HepG2 (cell line): Measurements from ENCODE around the gene CPVL. TPM values are rescaled to one million over a fixed set of nuclear protein-coding genes. Genes with fewer than 3 reads are reported as not detected.

ENCODE experiments used
- HOMEZ ChIP-seq: IDR thresholded peaks from 2 replicates; pipeline ENCODE4 v1.6.1; 2016; ENCODE audit warnings: low read depth
- HOXD1 ChIP-seq: sonication (generic); formaldehyde crosslinking; IDR thresholded peaks from 2 replicates; pipeline ENCODE4 v1.5.0; 2020; ENCODE audit warnings: missing genetic modification reagents
- ISL2 ChIP-seq: sonication (generic); formaldehyde crosslinking; IDR thresholded peaks from 2 replicates; pipeline ENCODE4 v1.5.0; 2020; ENCODE audit warnings: missing genetic modification reagents
- KMT2B ChIP-seq: IDR thresholded peaks from 2 replicates; pipeline ENCODE4 v1.6.1; 2016; ENCODE audit warnings: missing genetic modification reagents, missing compliant biosample characterization
- LBX2 ChIP-seq: sonication (generic); formaldehyde crosslinking; IDR thresholded peaks from 2 replicates; pipeline ENCODE4 v1.5.0; 2020; ENCODE audit warnings: missing genetic modification reagents, mild to moderate bottlenecking, borderline replicate concordance
- MTA1 ChIP-seq: sonication (generic); formaldehyde crosslinking; IDR thresholded peaks from 2 replicates; pipeline ENCODE4 v1.4.0; 2020; ENCODE audit warnings: missing genetic modification reagents, mild to moderate bottlenecking, borderline replicate concordance
- MZF1 ChIP-seq: sonication (generic); formaldehyde crosslinking; IDR thresholded peaks from 2 replicates; pipeline ENCODE4 v1.8.1; 2023; ENCODE audit warnings: mild to moderate bottlenecking, missing genetic modification reagents, borderline replicate concordance
- NFYC ChIP-seq: IDR thresholded peaks from 2 replicates; pipeline ENCODE4 v1.6.1; 2016; ENCODE audit warnings: missing genetic modification reagents, missing compliant biosample characterization
- NR2F2 ChIP-seq: IDR thresholded peaks from 2 replicates; pipeline ENCODE4 v1.6.1; 2012; ENCODE audit warnings: low read depth, inconsistent platforms, borderline replicate concordance
- SP4 ChIP-seq: sonication (generic); formaldehyde crosslinking; IDR thresholded peaks from 2 replicates; pipeline ENCODE4 v1.8.1; 2023; ENCODE audit warnings: mild to moderate bottlenecking, missing genetic modification reagents
- XBP1 ChIP-seq: sonication (generic); formaldehyde crosslinking; IDR thresholded peaks from 2 replicates; pipeline ENCODE4 v1.5.0; 2020; ENCODE audit warnings: missing genetic modification reagents
- ZFAT ChIP-seq: sonication (generic); formaldehyde crosslinking; conservative IDR thresholded peaks from 2 replicates; pipeline ENCODE4 v1.8.1; 2023; ENCODE audit warnings: missing genetic modification reagents, inconsistent platforms
- ZMYM3 ChIP-seq: sonication (generic); formaldehyde crosslinking; IDR thresholded peaks from 2 replicates; pipeline ENCODE4 v1.5.1; 2020; ENCODE audit warnings: mild to moderate bottlenecking, missing genetic modification reagents
- ZNF292 ChIP-seq: sonication (generic); formaldehyde crosslinking; IDR thresholded peaks from 2 replicates; pipeline ENCODE4 v1.8.1; 2022; ENCODE audit warnings: mild to moderate bottlenecking, low read depth, missing genetic modification reagents, borderline replicate concordance
- ZNF354B ChIP-seq: sonication (generic); formaldehyde crosslinking; IDR thresholded peaks from 2 replicates; pipeline ENCODE4 v1.8.0; 2022; ENCODE audit warnings: mild to moderate bottlenecking, missing genetic modification reagents
- ZNF713 ChIP-seq: sonication (generic); formaldehyde crosslinking; IDR thresholded peaks from 2 replicates; pipeline ENCODE4 v1.4.0; 2020; ENCODE audit warnings: mild to moderate bottlenecking, missing genetic modification reagents
- ZNF839 ChIP-seq: sonication (generic); formaldehyde crosslinking; IDR thresholded peaks from 2 replicates; pipeline ENCODE4 v1.4.0; 2020; ENCODE audit warnings: missing genetic modification reagents, mild to moderate bottlenecking, borderline replicate concordance
- ZNF891 ChIP-seq: sonication (generic); formaldehyde crosslinking; IDR thresholded peaks from 2 replicates; pipeline ENCODE4 v1.5.0; 2020; ENCODE audit warnings: mild to moderate bottlenecking, missing genetic modification reagents
- ZSCAN22 ChIP-seq: sonication (generic); formaldehyde crosslinking; IDR thresholded peaks from 2 replicates; pipeline ENCODE4 v1.4.0; 2020; ENCODE audit warnings: mild to moderate bottlenecking, missing genetic modification reagents
- polyA plus RNA-seq, 8 experiments: library from polyadenylated mRNA; depleted of rRNA in 3 of 8; stranded (reverse) in 7 of 8; unstranded in 1 of 8; fragments of >200 nt; fragmentation: Illumina TruSeq in 4 of 8; extraction: Trizol in 4 of 8; gene quantifications; 2 replicates each; pipeline versions ENCODE4 v1.2.1 to v1.2.3, GENCODE V29; 2011 to 2016; ENCODE audit warnings: low read depth in 4 of 8, missing spikeins in 1 of 8, mixed read lengths in 1 of 8; ENCODE audit not compliant: insufficient read depth in 1 of 8
- total RNA-seq, 5 experiments: library from RNA; depleted of rRNA; stranded (reverse); fragments of >200 nt; fragmentation: Illumina TruSeq; extraction: Trizol; gene quantifications; 2 replicates each; pipeline ENCODE4 v1.2.3, GENCODE V29; 2016; ENCODE audit warnings: low read depth in 1 of 5
- TF ChIP-seq, protein P1 (sequence below): sonication (generic); formaldehyde crosslinking; IDR thresholded peaks from 2 replicates; pipeline ENCODE4 v1.8.1; 2023; ENCODE audit warnings: mild to moderate bottlenecking, missing genetic modification reagents, borderline replicate concordance
- TF ChIP-seq, protein P2 (sequence below): sonication (generic); formaldehyde crosslinking; IDR thresholded peaks from 2 replicates; pipeline ENCODE4 v1.5.0; 2020; ENCODE audit warnings: missing genetic modification reagents, mild to moderate bottlenecking, borderline replicate concordance
- TF ChIP-seq, protein P3 (sequence below): sonication (generic); formaldehyde crosslinking; IDR thresholded peaks from 2 replicates; pipeline ENCODE4 v1.8.0; 2022; ENCODE audit warnings: missing genetic modification reagents, mild to moderate bottlenecking, inconsistent platforms, borderline replicate concordance
- TF ChIP-seq, protein P4 (sequence below): IDR thresholded peaks from 2 replicates; pipeline ENCODE4 v1.6.1; 2012; ENCODE audit warnings: low read depth, low read length, improper control_type of control experiment
- TF ChIP-seq, protein P5 (sequence below): sonication (generic); formaldehyde crosslinking; IDR thresholded peaks from 2 replicates; pipeline ENCODE4 v1.4.0; 2020; ENCODE audit warnings: missing genetic modification reagents

The CPVL gene
- total and polyA plus RNA-seq, 2 of the 13 experiments (the other 11 are each of a cell fraction or from before 2014, with no cell fraction given), result 59.2 to 294 TPM

DNA sequence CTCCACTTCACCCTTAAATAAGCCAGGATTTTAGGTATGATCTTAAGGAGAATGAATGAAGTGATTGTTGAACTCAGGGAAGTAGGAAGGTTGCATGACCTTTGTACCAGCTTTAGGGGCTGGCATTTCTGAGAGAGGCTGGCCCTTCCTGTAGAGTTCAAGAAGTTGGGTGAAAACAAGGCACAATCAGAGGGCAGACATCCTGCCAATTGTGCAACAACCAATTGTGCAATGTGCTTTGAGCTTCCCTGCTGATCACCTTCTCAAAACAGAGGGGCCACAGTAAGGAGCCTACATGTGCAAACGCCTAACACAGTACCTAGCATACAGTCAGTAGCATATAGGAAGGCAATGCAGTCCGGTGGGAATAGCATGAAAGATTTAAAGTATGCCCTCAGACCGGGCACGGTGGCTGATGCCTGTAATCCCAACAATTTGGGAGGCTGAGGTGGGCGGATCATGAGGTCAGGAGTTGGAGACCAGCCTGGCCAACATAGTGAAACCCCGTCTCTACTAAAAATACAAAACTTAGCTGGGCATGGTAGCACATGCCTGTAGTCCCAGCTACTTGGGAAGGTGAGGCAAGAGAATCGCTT lies 5.4 kb downstream of the CPVL start (continued):
- TF ChIP-seq ZNF891 (CRISPR knock-in tag) (no peak), NR2F2 (peak; percentile 83), ZMYM3 (CRISPR knock-in tag) (peak; percentile 95), MTA1 (CRISPR knock-in tag) (peak; percentile 50; the same call in 1 of the 2 replicates), HOMEZ (CRISPR knock-in tag) (peak; percentile 86; the same call in 1 of the 2 replicates), SP4 (CRISPR knock-in tag) (no peak), ZNF292 (CRISPR knock-in tag) (peak; percentile 88), NFYC (CRISPR knock-in tag) (peak; percentile 32), ZNF354B (CRISPR knock-in tag) (no peak), ISL2 (CRISPR knock-in tag) (peak; percentile 95), ZFAT (CRISPR knock-in tag) (no peak), LBX2 (CRISPR knock-in tag) (no peak), XBP1 (CRISPR knock-in tag) (no peak), ZSCAN22 (CRISPR knock-in tag) (peak; percentile 89), KMT2B (CRISPR knock-in tag) (peak; percentile 81), ZNF713 (CRISPR knock-in tag) (no peak), HOXD1 (CRISPR knock-in tag) (peak; percentile 90; the same call in 1 of the 2 replicates), MZF1 (no peak), ZNF839 (no peak)
- TF ChIP-seq, protein P1, sequence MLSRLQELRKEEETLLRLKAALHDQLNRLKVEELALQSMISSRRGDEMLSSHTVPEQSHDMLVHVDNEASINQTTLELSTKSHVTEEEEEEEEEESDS (CRISPR knock-in tag), result no peak
- TF ChIP-seq, protein P2, sequence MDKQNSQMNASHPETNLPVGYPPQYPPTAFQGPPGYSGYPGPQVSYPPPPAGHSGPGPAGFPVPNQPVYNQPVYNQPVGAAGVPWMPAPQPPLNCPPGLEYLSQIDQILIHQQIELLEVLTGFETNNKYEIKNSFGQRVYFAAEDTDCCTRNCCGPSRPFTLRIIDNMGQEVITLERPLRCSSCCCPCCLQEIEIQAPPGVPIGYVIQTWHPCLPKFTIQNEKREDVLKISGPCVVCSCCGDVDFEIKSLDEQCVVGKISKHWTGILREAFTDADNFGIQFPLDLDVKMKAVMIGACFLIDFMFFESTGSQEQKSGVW (CRISPR knock-in tag), result no peak
- TF ChIP-seq, protein P3, sequence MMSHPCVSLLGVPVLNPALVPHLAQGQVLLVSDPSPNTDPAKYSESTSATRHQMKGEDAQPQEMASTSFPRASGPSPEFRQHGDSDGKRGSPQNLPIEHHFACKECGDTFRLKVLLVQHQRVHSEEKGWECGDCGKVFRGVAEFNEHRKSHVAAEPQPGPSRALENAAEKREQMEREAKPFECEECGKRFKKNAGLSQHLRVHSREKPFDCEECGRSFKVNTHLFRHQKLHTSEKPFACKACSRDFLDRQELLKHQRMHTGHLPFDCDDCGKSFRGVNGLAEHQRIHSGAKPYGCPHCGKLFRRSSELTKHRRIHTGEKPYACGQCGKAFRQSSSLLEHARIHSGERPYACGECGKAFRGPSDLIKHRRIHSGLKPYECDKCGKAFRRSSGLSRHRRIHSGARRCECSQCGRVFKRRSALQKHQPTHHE (CRISPR knock-in tag), result peak; percentile 72; the same call in 1 of the 2 replicates
- TF ChIP-seq, protein P4, sequence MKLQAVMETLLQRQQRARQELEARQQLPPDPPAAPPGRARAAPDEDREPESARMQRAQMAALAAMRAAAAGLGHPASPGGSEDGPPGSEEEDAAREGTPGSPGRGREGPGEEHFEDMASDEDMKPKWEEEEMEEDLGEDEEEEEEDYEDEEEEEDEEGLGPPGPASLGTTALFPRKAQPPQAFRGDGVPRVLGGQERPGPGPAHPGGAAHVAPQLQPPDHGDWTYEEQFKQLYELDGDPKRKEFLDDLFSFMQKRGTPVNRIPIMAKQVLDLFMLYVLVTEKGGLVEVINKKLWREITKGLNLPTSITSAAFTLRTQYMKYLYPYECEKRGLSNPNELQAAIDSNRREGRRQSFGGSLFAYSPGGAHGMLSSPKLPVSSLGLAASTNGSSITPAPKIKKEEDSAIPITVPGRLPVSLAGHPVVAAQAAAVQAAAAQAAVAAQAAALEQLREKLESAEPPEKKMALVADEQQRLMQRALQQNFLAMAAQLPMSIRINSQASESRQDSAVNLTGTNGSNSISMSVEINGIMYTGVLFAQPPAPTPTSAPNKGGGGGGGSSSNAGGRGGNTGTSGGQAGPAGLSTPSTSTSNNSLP, result no peak; the same call in 1 of the 2 replicates
- TF ChIP-seq, protein P5, sequence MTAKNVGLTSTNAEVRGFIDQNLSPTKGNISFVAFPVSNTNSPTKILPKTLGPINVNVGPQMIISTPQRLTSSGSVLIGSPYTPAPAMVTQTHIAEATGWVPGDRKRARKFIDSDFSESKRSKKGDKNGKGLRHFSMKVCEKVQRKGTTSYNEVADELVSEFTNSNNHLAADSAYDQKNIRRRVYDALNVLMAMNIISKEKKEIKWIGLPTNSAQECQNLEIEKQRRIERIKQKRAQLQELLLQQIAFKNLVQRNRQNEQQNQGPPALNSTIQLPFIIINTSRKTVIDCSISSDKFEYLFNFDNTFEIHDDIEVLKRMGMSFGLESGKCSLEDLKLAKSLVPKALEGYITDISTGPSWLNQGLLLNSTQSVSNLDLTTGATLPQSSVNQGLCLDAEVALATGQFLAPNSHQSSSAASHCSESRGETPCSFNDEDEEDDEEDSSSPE, result no peak
